Natural killer cell (primary cell): ENCODE data around the gene NEDD4L. TPM values are rescaled to one million over a fixed set of nuclear protein-coding genes. Genes with fewer than 3 reads are reported as not detected.

Experiments used
- ATAC-seq, 3 donors: fragments of 150-1000 bp in 2 of 3; fragments of 200-7000 bp in 1 of 3; cut with Tn5 transposase; 1 replicate in 1 of 3; 2 replicates in 2 of 3; pipeline ENCODE4 v1.10.0; 2021; ENCODE audit warnings: mild to moderate bottlenecking in 2 of 3, moderate library complexity in 2 of 3
- DNase-seq, 2 donors: peaks; one replicate each; pipeline versions ENCODE4 v3.0.0 to v3.0.0-alpha.2; 2013 to 2021; ENCODE audit warnings: mixed read lengths in 1 of 2
- H3K27ac ChIP-seq: one replicate; pipeline ENCODE4 v1.5.1; 2013; ENCODE audit warnings: mild to moderate bottlenecking, low read length
- H3K27me3 ChIP-seq: one replicate; pipeline ENCODE4 v1.6.1; 2013; ENCODE audit warnings: low read length; ENCODE audit not compliant: control insufficient read depth, insufficient read depth
- H3K36me3 ChIP-seq: one replicate; pipeline ENCODE4 v1.6.1; 2013; ENCODE audit warnings: low read length; ENCODE audit not compliant: control insufficient read depth, insufficient read depth
- H3K4me1 ChIP-seq: one replicate; pipeline ENCODE4 v1.6.1; 2013; ENCODE audit warnings: low read length; ENCODE audit not compliant: control insufficient read depth, insufficient read depth
- H3K4me3 ChIP-seq: one replicate; pipeline ENCODE4 v1.5.1; 2013; ENCODE audit warnings: low read length
- H3K9me3 ChIP-seq: one replicate; pipeline ENCODE4 v1.6.1; 2013; ENCODE audit warnings: low read length; ENCODE audit not compliant: control insufficient read depth, insufficient read depth
- H3K27ac Mint-ChIP-seq, 2 donors: one replicate each; pipeline ENCODE4 v1.8.0; 2022; ENCODE audit warnings: mild to moderate bottlenecking in 2 of 2, mixed read lengths in 2 of 2, moderate library complexity in 1 of 2
- H3K27me3 Mint-ChIP-seq, 2 donors: one replicate each; pipeline ENCODE4 v1.8.0; 2022; ENCODE audit warnings: low read depth in 2 of 2, mixed read lengths in 2 of 2
- H3K36me3 Mint-ChIP-seq: one replicate; pipeline ENCODE4 v1.8.0; 2022; ENCODE audit warnings: mixed read lengths
- H3K4me1 Mint-ChIP-seq, 2 donors: one replicate each; pipeline ENCODE4 v1.8.0; 2022; ENCODE audit warnings: mixed read lengths in 2 of 2
- H3K4me3 Mint-ChIP-seq: one replicate; pipeline ENCODE4 v1.8.0; 2022; ENCODE audit warnings: mild to moderate bottlenecking, moderate library complexity, mixed read lengths
- H3K9me3 Mint-ChIP-seq, 2 donors: one replicate each; pipeline ENCODE4 v1.8.0; 2022; ENCODE audit warnings: mixed read lengths in 2 of 2
- CTCF ChIP-seq: fragments of 200-600 bp; IDR thresholded peaks from one replicate; pipeline ENCODE4 v1.8.0; 2022; ENCODE audit warnings: antibody characterized with exemption
- WGBS: methylation state at CpG from one replicate; pipeline ENCODE4 v1.1.7; 2013; ENCODE audit warnings: missing lambda C conversion rate; ENCODE audit not compliant: insufficient coverage; 5-methylcytosine and 5-hydroxymethylcytosine counted together
- intact Hi-C: fragments of 100-400 bp; cut with micrococcal nuclease; formaldehyde crosslinking; loops from one replicate; pipeline ENCODE4 v1.14.2; 2022
- total RNA-seq, 4 donors: library from RNA; stranded (reverse); fragments of 120-200 nt in 1 of 4; gene quantifications; one replicate each; pipeline versions ENCODE4 v1.2.3 to v1.2.4, GENCODE V29; 2013 to 2022

Gene NEDD4L
- total RNA-seq, 3 donors from 2014 or later (not counting 1 experiment from before 2014, with no cell fraction given) = 3.4 to 15.3 (median 14.3) TPM

- Histone ChIP-seq H3K4me3 (no peak overlapping the region), H3K4me1 (no peaks in the 10 kb centered on the region), H3K36me3 (no peaks in the 10 kb centered on the region), H3K27ac (no peak overlapping the region), H3K9me3 (no peaks in the 10 kb centered on the region), H3K27me3 (no peaks in the 10 kb centered on the region)
- no peaks in the 10 kb centered on the region for H3K36me3 Mint-ChIP-seq
- no peak for TF ChIP-seq CTCF
- no peaks in the 10 kb centered on the region for H3K4me1 Mint-ChIP-seq
- H3K9me3 Mint-ChIP-seq = no peaks in the 10 kb centered on the region
- intact Hi-C loops = loop anchor here (1.0 to 5.0 kb wide), 2 partner anchors 137 to 298 kb away; no protein-coding TSS in a partner anchor
- WGBS = 89% methylated on average over 16 of the region's 16 CpGs
- H3K27me3 Mint-ChIP-seq = peaks cover 5 to 8% of the 10 kb centered on the region in 2 donors
- no peak overlapping the region for H3K4me3 Mint-ChIP-seq
- DNase-seq (no peak), ATAC-seq (no peak)
- H3K27ac Mint-ChIP-seq = no peak overlapping the region
Measured at GRCh38 chr18:58180172-58180571, 136.1 kb downstream of the NEDD4L start.

- WGBS = 37% methylated on average over 4 of the region's 5 CpGs
- ATAC-seq (peak in 1 of 3 donors; percentile 72), DNase-seq (peak; percentile 34 to 78)
- intact Hi-C loops = loop anchor here (1.0 to 5.0 kb wide), 2 partner anchors 138 to 299 kb away; no protein-coding TSS in a partner anchor
- Mint-ChIP-seq H3K27me3 (peaks cover 5 to 8% of the 10 kb centered on the region in 2 donors), H3K36me3 (no peaks in the 10 kb centered on the region), H3K9me3 (no peaks in the 10 kb centered on the region), H3K27ac (no peak overlapping the region), H3K4me3 (no peak overlapping the region), H3K4me1 (no peaks in the 10 kb centered on the region)
- no peaks in the 10 kb centered on the region for H3K27me3 ChIP-seq
- H3K4me1 ChIP-seq = no peaks in the 10 kb centered on the region
- H3K27ac ChIP-seq = no peak overlapping the region
- H3K36me3 ChIP-seq = no peaks in the 10 kb centered on the region
- no peak overlapping the region for H3K4me3 ChIP-seq
- peak; percentile 83 for TF ChIP-seq CTCF
- H3K9me3 ChIP-seq = no peaks in the 10 kb centered on the region
Measured at GRCh38 chr18:58180738-58181353, 136.8 kb downstream of the NEDD4L start.

GRCh38 chr18:58181988-58182387 is 138.0 kb downstream of the NEDD4L start:
- Mint-ChIP-seq H3K27ac (no peak overlapping the region), H3K36me3 (no peaks in the 10 kb centered on the region), H3K4me1 (no peaks in the 10 kb centered on the region), H3K27me3 (peaks cover 5 to 8% of the 10 kb centered on the region in 2 donors), H3K4me3 (no peak overlapping the region), H3K9me3 (no peaks in the 10 kb centered on the region)
- no peak overlapping the region for H3K27ac ChIP-seq
- no peaks in the 10 kb centered on the region for H3K9me3 ChIP-seq
- no peaks in the 10 kb centered on the region for H3K36me3 ChIP-seq
- intact Hi-C loops = loop anchor here (5.0 kb wide), 1 partner anchor 300 kb away; no protein-coding TSS in a partner anchor
- H3K27me3 ChIP-seq = no peaks in the 10 kb centered on the region
- ATAC-seq (no peak), DNase-seq (no peak)
- H3K4me3 ChIP-seq = no peak overlapping the region
- WGBS = no CpG with 5 or more reads among the region's 2 CpGs
- no peak for TF ChIP-seq CTCF
- H3K4me1 ChIP-seq = no peaks in the 10 kb centered on the region

- TF ChIP-seq CTCF = no peak
- intact Hi-C loops = loop anchor here (5.0 kb wide), 1 partner anchor 301 kb away; no protein-coding TSS in a partner anchor
- H3K27me3 ChIP-seq = no peaks in the 10 kb centered on the region
- Mint-ChIP-seq H3K36me3 (no peaks in the 10 kb centered on the region), H3K4me1 (no peaks in the 10 kb centered on the region), H3K9me3 (no peaks in the 10 kb centered on the region), H3K4me3 (no peak overlapping the region), H3K27ac (no peak overlapping the region), H3K27me3 (peaks cover 5 to 8% of the 10 kb centered on the region in 2 donors)
- no peaks in the 10 kb centered on the region for H3K9me3 ChIP-seq
- H3K4me1 ChIP-seq = no peaks in the 10 kb centered on the region
- no peaks in the 10 kb centered on the region for H3K36me3 ChIP-seq
- ATAC-seq (no peak), DNase-seq (no peak)
- WGBS = 93% methylated on average over 4 of the region's 4 CpGs
- H3K4me3 ChIP-seq = no peak overlapping the region
- H3K27ac ChIP-seq = no peak overlapping the region
Measured at GRCh38 chr18:58183226-58183625, 139.2 kb downstream of the NEDD4L start.
